Measurements from ENCODE around the gene SNRPD3. TPM values are rescaled to one million over a fixed set of nuclear protein-coding genes. Genes with fewer than 3 reads are reported as not detected.
A peak's percentile ranks its signal among the peaks of the same experiment; 100 is the strongest.

SNRPD3 gene
- total and polyA plus RNA-seq, 2 donors: 95.7 to 166 TPM

- H3K27ac ChIP-seq (ENCODE audit: low read depth in 1 of 2, low read length in 1 of 2): no peak overlapping the region
- H3K4me3 ChIP-seq (ENCODE audit: low read length in 2 of 2): no peak overlapping the region
- DNase-seq (ENCODE audit: low read depth in 6 of 9, low spot score in 9 of 9): no peak
- WGBS: 88% methylated on average over 14 of the region's 14 CpGs
- peaks cover 16 to 21% of the 10 kb centered on the region in 2 donors for H3K4me1 ChIP-seq (ENCODE audit: control insufficient read depth in 2 of 2, insufficient read depth in 2 of 2, low read length in 2 of 2)
- H3K9me3 ChIP-seq (ENCODE audit: control insufficient read depth in 2 of 2, insufficient read depth in 1 of 2, low read length in 1 of 2): no peaks in the 10 kb centered on the region
- H3K36me3 ChIP-seq (ENCODE audit: control insufficient read depth in 2 of 2, insufficient read depth in 2 of 2, low read length in 1 of 2): peaks cover 0 to 3% of the 10 kb centered on the region in 2 donors
- peaks cover 0 to under 1% of the 10 kb centered on the region in 2 donors for H3K27me3 ChIP-seq (ENCODE audit: control insufficient read depth in 2 of 2, insufficient read depth in 1 of 2, low read length in 1 of 2)
Observed at GRCh38 chr22:24514241-24515026, 41.4 kb upstream of the SNRPD3 start.

- 97% methylated on average over 8 of the region's 8 CpGs for WGBS
- Histone ChIP-seq H3K9me3 (ENCODE audit: control insufficient read depth in 2 of 2, insufficient read depth in 1 of 2, low read length in 1 of 2) (no peaks in the 10 kb centered on the region), H3K27ac (ENCODE audit: low read depth in 1 of 2, low read length in 1 of 2) (no peak overlapping the region), H3K4me3 (ENCODE audit: low read length in 2 of 2) (no peak overlapping the region), H3K36me3 (ENCODE audit: control insufficient read depth in 2 of 2, insufficient read depth in 2 of 2, low read length in 1 of 2) (peaks cover 0 to 3% of the 10 kb centered on the region in 2 donors), H3K27me3 (ENCODE audit: control insufficient read depth in 2 of 2, insufficient read depth in 1 of 2, low read length in 1 of 2) (peaks cover 0 to 4% of the 10 kb centered on the region in 2 donors), H3K4me1 (ENCODE audit: control insufficient read depth in 2 of 2, insufficient read depth in 2 of 2, low read length in 2 of 2) (peaks cover 16 to 21% of the 10 kb centered on the region in 2 donors)
- no peak for DNase-seq (ENCODE audit: low read depth in 6 of 9, low spot score in 9 of 9)
Observed at GRCh38 chr22:24515027-24515338, 40.8 kb upstream of the SNRPD3 start.

- 44% methylated on average over 3 of the region's 3 CpGs for WGBS
- peaks cover 0 to 4% of the 10 kb centered on the region in 2 donors for H3K27me3 ChIP-seq (ENCODE audit: control insufficient read depth in 2 of 2, insufficient read depth in 1 of 2, low read length in 1 of 2)
- peak overlapping the region in 1 of 2 donors; percentile 18 for H3K27ac ChIP-seq (ENCODE audit: low read depth in 1 of 2, low read length in 1 of 2)
- H3K36me3 ChIP-seq (ENCODE audit: control insufficient read depth in 2 of 2, insufficient read depth in 2 of 2, low read length in 1 of 2): peaks cover 0 to 3% of the 10 kb centered on the region in 2 donors
- peaks cover 6 to 11% of the 10 kb centered on the region in 2 donors for H3K4me1 ChIP-seq (ENCODE audit: control insufficient read depth in 2 of 2, insufficient read depth in 2 of 2, low read length in 2 of 2)
- DNase-seq (ENCODE audit: low read depth in 6 of 9, low spot score in 9 of 9): no peak
- no peak overlapping the region for H3K4me3 ChIP-seq (ENCODE audit: low read length in 2 of 2)
- no peaks in the 10 kb centered on the region for H3K9me3 ChIP-seq (ENCODE audit: control insufficient read depth in 2 of 2, insufficient read depth in 1 of 2, low read length in 1 of 2)
Observed at GRCh38 chr22:24516301-24516737, 39.5 kb upstream of the SNRPD3 start.

- H3K9me3 ChIP-seq (ENCODE audit: control insufficient read depth in 2 of 2, insufficient read depth in 1 of 2, low read length in 1 of 2): no peaks in the 10 kb centered on the region
- H3K4me1 ChIP-seq (ENCODE audit: control insufficient read depth in 2 of 2, insufficient read depth in 2 of 2, low read length in 2 of 2): peaks cover 8 to 18% of the 10 kb centered on the region in 2 donors
- no peak overlapping the region for H3K4me3 ChIP-seq (ENCODE audit: low read length in 2 of 2)
- WGBS: 98% methylated on average over 2 of the region's 2 CpGs
- H3K36me3 ChIP-seq (ENCODE audit: control insufficient read depth in 2 of 2, insufficient read depth in 2 of 2, low read length in 1 of 2): peaks cover 0 to 3% of the 10 kb centered on the region in 2 donors
- H3K27ac ChIP-seq (ENCODE audit: low read depth in 1 of 2, low read length in 1 of 2): no peak overlapping the region
- H3K27me3 ChIP-seq (ENCODE audit: control insufficient read depth in 2 of 2, insufficient read depth in 1 of 2, low read length in 1 of 2): peaks cover 0 to 4% of the 10 kb centered on the region in 2 donors
- DNase-seq (ENCODE audit: low read depth in 6 of 9, low spot score in 9 of 9): no peak
Observed at GRCh38 chr22:24517446-24517845, 38.4 kb upstream of the SNRPD3 start.

- H3K9me3 ChIP-seq (ENCODE audit: control insufficient read depth in 2 of 2, insufficient read depth in 1 of 2, low read length in 1 of 2): no peaks in the 10 kb centered on the region
- WGBS: 82% methylated on average over 3 of the region's 3 CpGs
- no peak overlapping the region for H3K27ac ChIP-seq (ENCODE audit: low read depth in 1 of 2, low read length in 1 of 2)
- H3K4me1 ChIP-seq (ENCODE audit: control insufficient read depth in 2 of 2, insufficient read depth in 2 of 2, low read length in 2 of 2): peaks cover 8 to 22% of the 10 kb centered on the region in 2 donors
- no peak overlapping the region for H3K4me3 ChIP-seq (ENCODE audit: low read length in 2 of 2)
- no peak for DNase-seq (ENCODE audit: low read depth in 6 of 9, low spot score in 9 of 9)
- H3K36me3 ChIP-seq (ENCODE audit: control insufficient read depth in 2 of 2, insufficient read depth in 2 of 2, low read length in 1 of 2): peaks cover 0 to 3% of the 10 kb centered on the region in 2 donors
- peaks cover 0 to 4% of the 10 kb centered on the region in 2 donors for H3K27me3 ChIP-seq (ENCODE audit: control insufficient read depth in 2 of 2, insufficient read depth in 1 of 2, low read length in 1 of 2)
Observed at GRCh38 chr22:24518228-24518627, 37.6 kb upstream of the SNRPD3 start.

GRCh38 chr22:24518771-24519485 lies 36.9 kb upstream of the SNRPD3 start:
- H3K4me3 ChIP-seq (ENCODE audit: low read length in 2 of 2): no peak overlapping the region
- no peak for DNase-seq (ENCODE audit: low read depth in 6 of 9, low spot score in 9 of 9)
- H3K27ac ChIP-seq (ENCODE audit: low read depth in 1 of 2, low read length in 1 of 2): no peak overlapping the region
- peaks cover 8 to 24% of the 10 kb centered on the region in 2 donors for H3K4me1 ChIP-seq (ENCODE audit: control insufficient read depth in 2 of 2, insufficient read depth in 2 of 2, low read length in 2 of 2)
- 32% methylated on average over 9 of the region's 9 CpGs for WGBS
- no peaks in the 10 kb centered on the region for H3K9me3 ChIP-seq (ENCODE audit: control insufficient read depth in 2 of 2, insufficient read depth in 1 of 2, low read length in 1 of 2)
- H3K27me3 ChIP-seq (ENCODE audit: control insufficient read depth in 2 of 2, insufficient read depth in 1 of 2, low read length in 1 of 2): peaks cover 0 to 4% of the 10 kb centered on the region in 2 donors
- no peaks in the 10 kb centered on the region for H3K36me3 ChIP-seq (ENCODE audit: control insufficient read depth in 2 of 2, insufficient read depth in 2 of 2, low read length in 1 of 2)

- no peak overlapping the region for H3K27ac ChIP-seq (ENCODE audit: low read depth in 1 of 2, low read length in 1 of 2)
- DNase-seq (ENCODE audit: low read depth in 6 of 9, low spot score in 9 of 9): no peak
- H3K4me1 ChIP-seq (ENCODE audit: control insufficient read depth in 2 of 2, insufficient read depth in 2 of 2, low read length in 2 of 2): peaks cover 8 to 24% of the 10 kb centered on the region in 2 donors
- no peaks in the 10 kb centered on the region for H3K36me3 ChIP-seq (ENCODE audit: control insufficient read depth in 2 of 2, insufficient read depth in 2 of 2, low read length in 1 of 2)
- WGBS: 95% methylated on average over 5 of the region's 5 CpGs
- no peaks in the 10 kb centered on the region for H3K9me3 ChIP-seq (ENCODE audit: control insufficient read depth in 2 of 2, insufficient read depth in 1 of 2, low read length in 1 of 2)
- H3K27me3 ChIP-seq (ENCODE audit: control insufficient read depth in 2 of 2, insufficient read depth in 1 of 2, low read length in 1 of 2): peaks cover 0 to 4% of the 10 kb centered on the region in 2 donors
- H3K4me3 ChIP-seq (ENCODE audit: low read length in 2 of 2): no peak overlapping the region
Observed at GRCh38 chr22:24519496-24519895, 36.3 kb upstream of the SNRPD3 start.

GRCh38 chr22:24521791-24522245 lies 34.0 kb upstream of the SNRPD3 start:
- WGBS: 26% methylated on average over 8 of the region's 8 CpGs
- peak in 7 of 9 donors; percentile 51 to 81 (median 56) for DNase-seq (ENCODE audit: low read depth in 6 of 9, low spot score in 9 of 9)
- H3K9me3 ChIP-seq (ENCODE audit: control insufficient read depth in 2 of 2, insufficient read depth in 1 of 2, low read length in 1 of 2): no peaks in the 10 kb centered on the region
- peaks cover 8 to 25% of the 10 kb centered on the region in 2 donors for H3K4me1 ChIP-seq (ENCODE audit: control insufficient read depth in 2 of 2, insufficient read depth in 2 of 2, low read length in 2 of 2)
- H3K36me3 ChIP-seq (ENCODE audit: control insufficient read depth in 2 of 2, insufficient read depth in 2 of 2, low read length in 1 of 2): no peaks in the 10 kb centered on the region
- H3K27me3 ChIP-seq (ENCODE audit: control insufficient read depth in 2 of 2, insufficient read depth in 1 of 2, low read length in 1 of 2): peaks cover 0 to 4% of the 10 kb centered on the region in 2 donors
- H3K27ac ChIP-seq (ENCODE audit: low read depth in 1 of 2, low read length in 1 of 2): no peak overlapping the region
- H3K4me3 ChIP-seq (ENCODE audit: low read length in 2 of 2): no peak overlapping the region

GRCh38 chr22:24523873-24524272 lies 31.9 kb upstream of the SNRPD3 start:
- no peak overlapping the region for H3K27ac ChIP-seq (ENCODE audit: low read depth in 1 of 2, low read length in 1 of 2)
- no peak overlapping the region for H3K4me3 ChIP-seq (ENCODE audit: low read length in 2 of 2)
- over 99% methylated on average over 2 of the region's 2 CpGs for WGBS
- H3K36me3 ChIP-seq (ENCODE audit: control insufficient read depth in 2 of 2, insufficient read depth in 2 of 2, low read length in 1 of 2): no peaks in the 10 kb centered on the region
- peaks cover 4 to 21% of the 10 kb centered on the region in 2 donors for H3K4me1 ChIP-seq (ENCODE audit: control insufficient read depth in 2 of 2, insufficient read depth in 2 of 2, low read length in 2 of 2)
- no peaks in the 10 kb centered on the region for H3K9me3 ChIP-seq (ENCODE audit: control insufficient read depth in 2 of 2, insufficient read depth in 1 of 2, low read length in 1 of 2)
- no peak for DNase-seq (ENCODE audit: low read depth in 6 of 9, low spot score in 9 of 9)
- peaks cover 0 to 4% of the 10 kb centered on the region in 2 donors for H3K27me3 ChIP-seq (ENCODE audit: control insufficient read depth in 2 of 2, insufficient read depth in 1 of 2, low read length in 1 of 2)

Measured in thymus (tissue), 11 donors.